Psoas muscle (tissue), 8 donors: ENCODE measurements around the gene OR51B5. TPM values are rescaled to one million over a fixed set of nuclear protein-coding genes. Genes with fewer than 3 reads are reported as not detected.

ENCODE experiments used
- ATAC-seq, 4 donors: fragments of 200-7000 bp; cut with Tn5 transposase; one replicate each; pipeline ENCODE4 v1.9.1; 2020; ENCODE audit warnings: moderate library complexity in 3 of 4, mild to moderate bottlenecking in 2 of 4
- DNase-seq, 2 donors: peaks; one replicate each; pipeline ENCODE4 v3.0.0-alpha.2; 2020
- H3K27ac ChIP-seq: fragments of 200-600 bp; one replicate; pipeline ENCODE4 v1.8.0; 2022
- H3K27me3 ChIP-seq, 3 donors: fragments of 200-600 bp in 1 of 3; one replicate each; pipeline versions ENCODE4 v1.6.1 to v1.8.0; 2013 to 2022; ENCODE audit warnings: low read length in 2 of 3, mild to moderate bottlenecking in 2 of 3, moderate library complexity in 1 of 3; ENCODE audit not compliant: insufficient read depth in 3 of 3
- H3K36me3 ChIP-seq, 2 donors: fragments of 200-600 bp in 1 of 2; one replicate each; pipeline versions ENCODE4 v1.6.1 to v1.8.0; 2013 to 2022; ENCODE audit warnings: low read depth in 1 of 2, mild to moderate bottlenecking in 1 of 2, moderate library complexity in 1 of 2; ENCODE audit not compliant: insufficient read depth in 1 of 2
- H3K4me1 ChIP-seq: fragments of 200-600 bp; one replicate; pipeline ENCODE4 v1.8.0; 2022
- H3K4me3 ChIP-seq: fragments of 200-600 bp; one replicate; pipeline ENCODE4 v1.8.0; 2022; ENCODE audit warnings: mild to moderate bottlenecking
- H3K9me3 ChIP-seq: fragments of 200-600 bp; one replicate; pipeline ENCODE4 v1.8.0; 2022
- CTCF ChIP-seq: fragments of 200-600 bp; IDR thresholded peaks from one replicate; pipeline ENCODE4 v1.8.0; 2022; ENCODE audit warnings: antibody characterized with exemption
- WGBS, 3 donors: extraction: QIAGEN DNeasy Blood & Tissue Kit; methylation state at CpG; one replicate each; pipeline versions ENCODE4 v1.1.6 to v1.1.7; 2013; 5-methylcytosine and 5-hydroxymethylcytosine counted together
- intact Hi-C, 2 donors: fragments of 100-400 bp; cut with DNase I; formaldehyde crosslinking; loops; one replicate each; pipeline versions ENCODE4 v1.11.0 to v1.14.2; 2022
- long read RNA-seq, 2 donors: library from polyadenylated mRNA; unstranded; transcript quantifications; one replicate each; pipeline ENCODE4 v2.0.0, GENCODE V29; 2021
- polyA plus RNA-seq, 3 donors: library from polyadenylated mRNA; stranded (reverse); fragments of 200-250 nt; gene quantifications; one replicate each; pipeline ENCODE4 v1.2.3, GENCODE V29; 2013
- total RNA-seq, 4 donors: library from RNA; stranded (reverse); fragmentation: NEBNext Ultra II Directional in 2 of 4; extraction: Animal tissue kit (Norgen Biotek cat#: 25700) in 2 of 4; gene quantifications; one replicate each; pipeline versions ENCODE4 v1.2.1 to v1.2.4, GENCODE V29; 2021 to 2023
- donor health status: healthy with polysubstance abuse.
- donor health status: DM: no; HTN: no; CAD: no; lungs with moderate emphysema.
- donor health status: Bipolar disorder and iron deficiency.
- donor health status: healthy.
- donor health status: DM: yes; HTN: yes; CAD: no.
- donor health status: DM: no; HTN: no; CAD: no.
- donor health status: DM: no; HTN: no; CAD: no.
- donor health status: DM: yes; HTN: yes; CAD: no.

Gene OR51B5
- total RNA-seq, result not detected
- not detected for polyA plus RNA-seq
- long read RNA-seq, donor 1, result 0 reads
- long read RNA-seq, donor 2, result 0 reads

- no peaks in the 10 kb centered on the region for H3K27me3 ChIP-seq
Measured at GRCh38 chr11:5343474-5344335, at the start of gene OR51B5. Gene OR51B5, minus strand, starts transcription at chr11:5343524. Its CDS starts 0 bp downstream, at chr11:5343524.

GRCh38 chr11:5390210-5390609 is 46.9 kb upstream of the OR51B5 start:
- Histone ChIP-seq H3K27me3 (no peaks in the 10 kb centered on the region), H3K36me3 (no peaks in the 10 kb centered on the region), H3K9me3 (no peaks in the 10 kb centered on the region), H3K4me3 (no peak overlapping the region), H3K27ac (no peak overlapping the region), H3K4me1 (no peaks in the 10 kb centered on the region)
- ATAC-seq, result no peak
- intact Hi-C loops, result no loop called here
- DNase-seq, result no peak
- WGBS, 3 donors, result 58 to 73% (median 66%) methylated on average over 2 of the region's 2 CpGs
- TF ChIP-seq CTCF, result no peak

More at GRCh38 chr11:5343474-5344335, at the start of gene OR51B5:
- ATAC-seq (no peak), DNase-seq (no peak)
- intact Hi-C loops, result no loop called here
- 66 to 80% (median 73%) methylated on average over 6 of the region's 6 CpGs for WGBS, 3 donors
- Histone ChIP-seq H3K9me3 (no peaks in the 10 kb centered on the region), H3K27ac (no peak within 1 kb of the TSS), H3K4me3 (no peak within 1 kb of the TSS), H3K36me3 (no peaks in the 10 kb centered on the region), H3K4me1 (no peaks in the 10 kb centered on the region)
- no peak for TF ChIP-seq CTCF

- TF ChIP-seq CTCF, result no peak
- Histone ChIP-seq H3K27ac (no peak overlapping the region), H3K36me3 (no peaks in the 10 kb centered on the region), H3K4me3 (no peak overlapping the region), H3K4me1 (no peaks in the 10 kb centered on the region), H3K9me3 (no peaks in the 10 kb centered on the region), H3K27me3 (peaks cover 0 to 1% (median 0%) of the 10 kb centered on the region in 3 donors)
- 66 to 67% (median 67%) methylated on average over 2 of the region's 2 CpGs for WGBS, 3 donors
- intact Hi-C loops, result no loop called here
- no peak for DNase-seq
- no peak for ATAC-seq
Measured at GRCh38 chr11:5384335-5384734, 41.0 kb upstream of the OR51B5 start.

- H3K9me3 ChIP-seq, result no peaks in the 10 kb centered on the region
- peaks cover 0 to 1% (median 0%) of the 10 kb centered on the region in 3 donors for H3K27me3 ChIP-seq
- no peak for DNase-seq
- H3K27ac ChIP-seq, result no peak within 1 kb of the TSS
- WGBS, 3 donors, result 63 to 75% (median 73%) methylated on average over 1 of the region's 1 CpG
- TF ChIP-seq CTCF, result no peak
- intact Hi-C loops, result no loop called here
- H3K36me3 ChIP-seq, result no peaks in the 10 kb centered on the region
- ATAC-seq, result no peak
- H3K4me1 ChIP-seq, result no peaks in the 10 kb centered on the region
- H3K4me3 ChIP-seq, result no peak within 1 kb of the TSS
Measured at GRCh38 chr11:5383576-5383975, 40.3 kb upstream of the OR51B5 start, which contains the start of gene OR51M1. Gene OR51M1, plus strand, starts transcription at chr11:5383812. Its CDS starts 5,587 bp downstream, at chr11:5389399.
